Central memory CD8-positive, alpha-beta T cell (primary cell): ENCODE data around the gene CCDC124.

Experiments used
- ATAC-seq: fragments of 150-1000 bp; cut with Tn5 transposase; replicated peaks from 2 replicates; pipeline ENCODE4 v1.10.0; 2022; ENCODE audit warnings: mild to moderate bottlenecking, moderate FRiP score, moderate number of reproducible peaks; ENCODE audit not compliant: poor library complexity, severe bottlenecking; ENCODE audit errors: extremely low read depth
- DNase-seq, 2 donors: peaks; one replicate each; pipeline ENCODE4 v3.0.0; 2021; ENCODE audit warnings: low spot score in 2 of 2
- H3K27ac Mint-ChIP-seq: one replicate; pipeline ENCODE4 v1.8.0; 2022; ENCODE audit warnings: low read depth, mild to moderate bottlenecking, moderate library complexity, mixed read lengths
- H3K27me3 Mint-ChIP-seq: one replicate; pipeline ENCODE4 v1.8.0; 2022; ENCODE audit warnings: mixed read lengths
- H3K36me3 Mint-ChIP-seq: one replicate; pipeline ENCODE4 v1.8.0; 2022; ENCODE audit warnings: mild to moderate bottlenecking, moderate library complexity, mixed read lengths; ENCODE audit not compliant: insufficient read depth
- H3K4me1 Mint-ChIP-seq: one replicate; pipeline ENCODE4 v1.8.0; 2022; ENCODE audit warnings: mixed read lengths
- H3K4me3 Mint-ChIP-seq: one replicate; pipeline ENCODE4 v1.8.0; 2022; ENCODE audit warnings: mild to moderate bottlenecking, moderate library complexity, mixed read lengths
- H3K9me3 Mint-ChIP-seq: one replicate; pipeline ENCODE4 v1.8.0; 2022; ENCODE audit warnings: mixed read lengths

CCDC124 gene

GRCh38 chr19:17951157-17951989 is 18.6 kb downstream of the CCDC124 start:
- H3K4me1 Mint-ChIP-seq, result peaks cover 43% of the 10 kb centered on the region
- peaks cover 25% of the 10 kb centered on the region for H3K36me3 Mint-ChIP-seq
- no peaks in the 10 kb centered on the region for H3K9me3 Mint-ChIP-seq
- DNase-seq, result no peak
- ATAC-seq, result no peak
- peak overlapping the region; percentile 86 for H3K4me3 Mint-ChIP-seq
- no peak overlapping the region for H3K27ac Mint-ChIP-seq
- peaks cover 57% of the 10 kb centered on the region for H3K27me3 Mint-ChIP-seq

- Mint-ChIP-seq H3K9me3 (no peaks in the 10 kb centered on the region), H3K27me3 (peaks cover 66% of the 10 kb centered on the region), H3K27ac (no peak overlapping the region), H3K4me1 (peaks cover 37% of the 10 kb centered on the region), H3K4me3 (peak overlapping the region; percentile 34), H3K36me3 (peaks cover 18% of the 10 kb centered on the region)
- ATAC-seq, result no peak
- DNase-seq, result no peak
Observed at GRCh38 chr19:17951990-17952976, 19.5 kb downstream of the CCDC124 start.

GRCh38 chr19:17953316-17953801 is 20.5 kb downstream of the CCDC124 start:
- peak overlapping the region; percentile 34 for H3K4me3 Mint-ChIP-seq
- H3K27me3 Mint-ChIP-seq, result peaks cover 74% of the 10 kb centered on the region

GRCh38 chr19:17953869-17954268 is 21.1 kb downstream of the CCDC124 start:
- no peak overlapping the region for H3K27ac Mint-ChIP-seq
- H3K27me3 Mint-ChIP-seq, result peaks cover 74% of the 10 kb centered on the region
- ATAC-seq, result no peak

More at GRCh38 chr19:17953316-17953801, 20.5 kb downstream of the CCDC124 start:
- Mint-ChIP-seq H3K36me3 (peaks cover 13% of the 10 kb centered on the region), H3K9me3 (no peaks in the 10 kb centered on the region), H3K27ac (no peak overlapping the region), H3K4me1 (peaks cover 35% of the 10 kb centered on the region)
- ATAC-seq (no peak), DNase-seq (no peak)

GRCh38 chr19:17954401-17954800 is 21.6 kb downstream of the CCDC124 start:
- ATAC-seq (no peak), DNase-seq (no peak)
- Mint-ChIP-seq H3K4me3 (no peak overlapping the region), H3K9me3 (no peaks in the 10 kb centered on the region), H3K27ac (no peak overlapping the region), H3K4me1 (peaks cover 29% of the 10 kb centered on the region), H3K36me3 (peaks cover 12% of the 10 kb centered on the region), H3K27me3 (peaks cover 68% of the 10 kb centered on the region)

More at GRCh38 chr19:17953869-17954268, 21.1 kb downstream of the CCDC124 start:
- H3K36me3 Mint-ChIP-seq, result peaks cover 12% of the 10 kb centered on the region
- DNase-seq, result no peak
- H3K9me3 Mint-ChIP-seq, result no peaks in the 10 kb centered on the region
- no peak overlapping the region for H3K4me3 Mint-ChIP-seq
- H3K4me1 Mint-ChIP-seq, result peaks cover 35% of the 10 kb centered on the region

GRCh38 chr19:17957149-17957849 is 24.5 kb downstream of the CCDC124 start:
- H3K27ac Mint-ChIP-seq, result no peak overlapping the region
- no peak for DNase-seq
- H3K9me3 Mint-ChIP-seq, result no peaks in the 10 kb centered on the region
- H3K27me3 Mint-ChIP-seq, result peaks cover 50% of the 10 kb centered on the region
- no peak for ATAC-seq
- H3K4me1 Mint-ChIP-seq, result peaks cover 10% of the 10 kb centered on the region
- peaks cover 6% of the 10 kb centered on the region for H3K36me3 Mint-ChIP-seq
- H3K4me3 Mint-ChIP-seq, result no peak overlapping the region

- ATAC-seq, result no peak
- peaks cover 48% of the 10 kb centered on the region for H3K27me3 Mint-ChIP-seq
- peaks cover 6% of the 10 kb centered on the region for H3K36me3 Mint-ChIP-seq
- H3K9me3 Mint-ChIP-seq, result no peaks in the 10 kb centered on the region
- H3K4me1 Mint-ChIP-seq, result peaks cover 6% of the 10 kb centered on the region
- DNase-seq, result no peak
- H3K4me3 Mint-ChIP-seq, result no peak overlapping the region
- H3K27ac Mint-ChIP-seq, result no peak overlapping the region
Observed at GRCh38 chr19:17957885-17958284, 25.1 kb downstream of the CCDC124 start.

- H3K27me3 Mint-ChIP-seq, result peaks cover 61% of the 10 kb centered on the region
- ATAC-seq, result no peak
- H3K9me3 Mint-ChIP-seq, result no peaks in the 10 kb centered on the region
- H3K4me3 Mint-ChIP-seq, result no peak overlapping the region
- no peak for DNase-seq
- peaks cover 11% of the 10 kb centered on the region for H3K4me1 Mint-ChIP-seq
- H3K27ac Mint-ChIP-seq, result no peak overlapping the region
- H3K36me3 Mint-ChIP-seq, result peaks cover 1% of the 10 kb centered on the region
Observed at GRCh38 chr19:17963936-17964691, 31.3 kb downstream of the CCDC124 start.

GRCh38 chr19:17965370-17966128 is 32.7 kb downstream of the CCDC124 start:
- peaks cover 1% of the 10 kb centered on the region for H3K36me3 Mint-ChIP-seq
- ATAC-seq, result no peak

GRCh38 chr19:17966129-17966483 is 33.3 kb downstream of the CCDC124 start:
- Mint-ChIP-seq H3K4me1 (peaks cover 11% of the 10 kb centered on the region), H3K27ac (no peak overlapping the region), H3K27me3 (peaks cover 61% of the 10 kb centered on the region), H3K4me3 (no peak overlapping the region), H3K9me3 (no peaks in the 10 kb centered on the region), H3K36me3 (peaks cover 1% of the 10 kb centered on the region)
- DNase-seq (no peak), ATAC-seq (no peak)

More at GRCh38 chr19:17965370-17966128, 32.7 kb downstream of the CCDC124 start:
- Mint-ChIP-seq H3K4me1 (peaks cover 11% of the 10 kb centered on the region), H3K9me3 (no peaks in the 10 kb centered on the region), H3K4me3 (no peak overlapping the region), H3K27ac (no peak overlapping the region), H3K27me3 (peaks cover 61% of the 10 kb centered on the region)
- no peak for DNase-seq
